Measurements from ENCODE around the gene ZBTB24.
A peak's percentile ranks its signal among the peaks of the same experiment; 100 is the strongest.

The ZBTB24 gene

GRCh38 chr6:109498936-109499335 is 15.9 kb upstream of the ZBTB24 start:
- DNase-seq (ENCODE audit: low read depth) = no peak

- no peak for DNase-seq (ENCODE audit: low read depth)
These were observed 15.0 kb upstream of the ZBTB24 start for GRCh38 chr6:109498052-109498451.

GRCh38 chr6:109496036-109496772 is 13.2 kb upstream of the ZBTB24 start:
- DNase-seq (ENCODE audit: low read depth) = no peak

GRCh38 chr6:109493865-109494264 is 10.8 kb upstream of the ZBTB24 start:
- no peak for DNase-seq (ENCODE audit: low read depth)

GRCh38 chr6:109491207-109491938 is 8.4 kb upstream of the ZBTB24 start:
- peak; percentile 40 for DNase-seq (ENCODE audit: low read depth)

GRCh38 chr6:109490713-109491112 is 7.7 kb upstream of the ZBTB24 start:
- no peak for DNase-seq (ENCODE audit: low read depth)

GRCh38 chr6:109488001-109488400 is 5.0 kb upstream of the ZBTB24 start:
- no peak for DNase-seq (ENCODE audit: low read depth)

GRCh38 chr6:109486068-109486467 is 3.0 kb upstream of the ZBTB24 start:
- no peak for DNase-seq (ENCODE audit: low read depth)

GRCh38 chr6:109485266-109485935 is 2.4 kb upstream of the ZBTB24 start:
- no peak for DNase-seq (ENCODE audit: low read depth)

GRCh38 chr6:109484122-109484521 is 1.1 kb upstream of the ZBTB24 start:
- DNase-seq (ENCODE audit: low read depth) = no peak

GRCh38 chr6:109483735-109484057 is 677 bp upstream of the ZBTB24 start:
- DNase-seq (ENCODE audit: low read depth) = no peak

- DNase-seq (ENCODE audit: low read depth) = no peak
These were observed 2.0 kb downstream of the ZBTB24 start for GRCh38 chr6:109480993-109481480.

- DNase-seq (ENCODE audit: low read depth) = no peak
These were observed 4.0 kb downstream of the ZBTB24 start for GRCh38 chr6:109478841-109479624.

GRCh38 chr6:109478222-109478805 is 4.7 kb downstream of the ZBTB24 start:
- peak; percentile 15 for DNase-seq (ENCODE audit: low read depth)

- DNase-seq (ENCODE audit: low read depth) = no peak
These were observed 5.3 kb downstream of the ZBTB24 start for GRCh38 chr6:109477725-109478124.

- DNase-seq (ENCODE audit: low read depth) = no peak
These were observed 5.8 kb downstream of the ZBTB24 start for GRCh38 chr6:109477184-109477583.

GRCh38 chr6:109475625-109476024 is 7.4 kb downstream of the ZBTB24 start:
- DNase-seq (ENCODE audit: low read depth) = no peak

- DNase-seq (ENCODE audit: low read depth) = peak; percentile 51
These were observed 8.0 kb downstream of the ZBTB24 start for GRCh38 chr6:109474995-109475394.

- DNase-seq (ENCODE audit: low read depth) = no peak
These were observed 9.9 kb downstream of the ZBTB24 start for GRCh38 chr6:109473120-109473519.

- DNase-seq (ENCODE audit: low read depth) = no peak
These were observed 10.7 kb downstream of the ZBTB24 start for GRCh38 chr6:109472132-109472995.
